ENCODE results near the gene CTCFL. TPM values are rescaled to one million over a fixed set of nuclear protein-coding genes. Genes with fewer than 3 reads are reported as not detected.

CTCFL gene
- total and polyA plus RNA-seq, 2 of the 13 experiments (the other 11 are each of a cell fraction or from before 2014, with no cell fraction given): 0.04 TPM; not detected in 1

- 0 out of 2 replicates have a peak, but pooled peaks have one; percentile 29 for TF ChIP-seq SPEN (CRISPR knock-in tag; IDR thresholded peaks at IDR 0.05; ENCODE audit: low read depth)
- no peak for TF ChIP-seq USF2 (IDR thresholded peaks at IDR 0.05; ENCODE audit: low read depth, low read length)
- no peak for TF ChIP-seq USF2 (CRISPR knock-in tag; IDR thresholded peaks at IDR 0.05; ENCODE audit: borderline replicate concordance)
- peak; percentile 34 for TF ChIP-seq HNRNPLL (IDR thresholded peaks at IDR 0.05; ENCODE audit: low read depth, low read length, poor library complexity, severe bottlenecking)
- TF ChIP-seq STAG1 (CRISPR knock-in tag; IDR thresholded peaks at IDR 0.05): peak; percentile 63
- TF ChIP-seq CSRNP1 (CRISPR knock-in tag; IDR thresholded peaks at IDR 0.05): no peak
- TF ChIP-seq CTCF (CRISPR knock-in tag; IDR thresholded peaks at IDR 0.05): peak; percentile 79
- peak; percentile 57 for TF ChIP-seq XRCC5 (optimal IDR thresholded peaks at IDR 0.05; ENCODE audit: low read length)
- 0 out of 2 replicates have a peak, but pooled peaks have one; percentile 14 for TF ChIP-seq GATAD2A (CRISPR knock-in tag; IDR thresholded peaks at IDR 0.05)
Measured at GRCh38 chr20:57509665-57510237, 15.2 kb downstream of the CTCFL start (continued).
